Bronchial epithelial cell (primary cell): ENCODE results near the gene SDHD. TPM values are rescaled to one million over a fixed set of nuclear protein-coding genes. Genes with fewer than 3 reads are reported as not detected.

Experiments used
- DNase-seq: peaks from one replicate; pipeline ENCODE4 v3.0.0-alpha.2; 2010; ENCODE audit warnings: low read depth
- FAIRE-seq: peaks from 2 replicates; lab custom pipeline; 2011; peaks lifted over from hg19 to GRCh38; lab: Jason Lieb, UNC
- H3K27me3 ChIP-seq: 2 replicates; pipeline ENCODE4 v1.5.1; 2011; ENCODE audit warnings: low read length; ENCODE audit not compliant: control insufficient read depth, insufficient read depth
- H3K36me3 ChIP-seq: 2 replicates; pipeline ENCODE4 v1.5.1; 2011; ENCODE audit warnings: low read length; ENCODE audit not compliant: control insufficient read depth, insufficient read depth
- H3K4me3 ChIP-seq: 2 replicates; pipeline ENCODE4 v1.5.1; 2011; ENCODE audit warnings: mild to moderate bottlenecking, low read depth, low read length, control low read depth
- CTCF ChIP-seq: IDR thresholded peaks from 2 replicates; pipeline ENCODE4 v1.5.1; 2011; ENCODE audit warnings: mild to moderate bottlenecking, moderate library complexity, low read length, control low read depth, inconsistent platforms; ENCODE audit not compliant: insufficient read depth, severe bottlenecking
- total RNA-seq: library from RNA; depleted of rRNA; stranded (reverse); fragments of >200 nt; gene quantifications from 2 replicates; pipeline ENCODE4 v1.2.1, GENCODE V29; 2014

Gene SDHD
- total RNA-seq, 1 donor from 2014 or later = 103 TPM

GRCh38 chr11:112097734-112098528 lies 11.3 kb downstream of the SDHD start:
- FAIRE-seq = no peak
- H3K36me3 ChIP-seq = peaks cover 1% of the 10 kb centered on the region

GRCh38 chr11:112100462-112100861 lies 13.8 kb downstream of the SDHD start:
- H3K36me3 ChIP-seq = no peaks in the 10 kb centered on the region
- FAIRE-seq (no peak), DNase-seq (no peak)
- no peaks in the 10 kb centered on the region for H3K27me3 ChIP-seq
- no peak overlapping the region for H3K4me3 ChIP-seq
- TF ChIP-seq CTCF = no peak

More at GRCh38 chr11:112097734-112098528, 11.3 kb downstream of the SDHD start:
- H3K4me3 ChIP-seq = no peak overlapping the region
- no peaks in the 10 kb centered on the region for H3K27me3 ChIP-seq
- DNase-seq = no peak
- TF ChIP-seq CTCF = no peak

GRCh38 chr11:112103446-112103845 lies 16.8 kb downstream of the SDHD start:
- H3K36me3 ChIP-seq = no peaks in the 10 kb centered on the region
- DNase-seq (no peak), FAIRE-seq (no peak)
- no peaks in the 10 kb centered on the region for H3K27me3 ChIP-seq
- TF ChIP-seq CTCF = no peak
- no peak overlapping the region for H3K4me3 ChIP-seq

GRCh38 chr11:112106070-112106469 lies 19.4 kb downstream of the SDHD start:
- Histone ChIP-seq H3K27me3 (no peaks in the 10 kb centered on the region), H3K36me3 (no peaks in the 10 kb centered on the region), H3K4me3 (no peak overlapping the region)
- DNase-seq (peak; percentile 42), FAIRE-seq (no peak)
- no peak for TF ChIP-seq CTCF

- peak; percentile 62 for DNase-seq
- peak; percentile 72 for TF ChIP-seq CTCF
These were observed 27.1 kb downstream of the SDHD start for GRCh38 chr11:112113539-112114457.

More at GRCh38 chr11:112113539-112114457, 27.1 kb downstream of the SDHD start:
- H3K27me3 ChIP-seq = no peaks in the 10 kb centered on the region
- no peaks in the 10 kb centered on the region for H3K36me3 ChIP-seq
- no peak for FAIRE-seq
- no peak overlapping the region for H3K4me3 ChIP-seq
